GM12892 (cell line): ENCODE data around the gene SLC13A3.

Source experiments
- POLR2A ChIP-seq: IDR thresholded peaks from 2 replicates; pipeline ENCODE4 v1.6.1; 2011; ENCODE audit warnings: low read depth, low read length, control low read depth
- POLR2AphosphoS5 ChIP-seq: IDR thresholded peaks from 2 replicates; pipeline ENCODE4 v1.6.1; 2011; ENCODE audit warnings: low read depth, low read length, control low read depth
- TAF1 ChIP-seq: IDR thresholded peaks from 2 replicates; pipeline ENCODE4 v1.6.1; 2011; ENCODE audit warnings: low read depth, mild to moderate bottlenecking, control low read depth, low read length, borderline replicate concordance

DNA sequence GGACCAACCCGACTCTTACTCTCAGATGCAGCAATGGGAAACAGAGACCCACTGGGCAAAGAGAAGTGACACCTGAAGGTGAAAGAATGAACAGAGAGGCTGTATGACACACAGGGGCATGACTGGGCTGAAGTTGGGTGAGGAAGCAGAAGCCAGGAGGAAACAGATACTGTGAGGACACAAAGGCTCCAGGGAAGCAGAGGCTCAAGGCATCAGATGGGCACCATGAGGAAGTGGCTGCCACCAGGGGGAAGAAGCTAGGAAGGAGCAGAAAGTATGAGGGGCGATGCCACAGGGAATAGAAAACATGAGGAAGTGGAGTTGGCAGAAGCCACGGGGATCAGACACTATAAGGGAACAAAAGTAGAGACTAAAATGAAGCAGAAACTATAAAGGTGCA lies 69.9 kb downstream of the SLC13A3 start:
- TF ChIP-seq POLR2A (no peak), POLR2AphosphoS5 (no peak), TAF1 (no peak)
